Endothelial cell of umbilical vein (primary cell): ENCODE data around the gene RAI1. TPM values are rescaled to one million over a fixed set of nuclear protein-coding genes. Genes with fewer than 3 reads are reported as not detected.

ENCODE experiments used
- BruUV-seq: library from RNA; stranded (reverse); fragments of 400-500 nt; replicated peaks from 2 replicates; lab custom pipeline; 2021; lab: Mats Ljungman, UMichigan
- CTCF ChIA-PET: fragments of 300-600, 350-600 bp; sonication (Branson Sonifier 250); formaldehyde crosslinking; loops from one replicate; lab custom pipeline; 2021; ENCODE audit warnings: antibody characterized with exemption, inconsistent platforms; lab: Charles Lee
- POLR2A ChIA-PET: fragments of 300-600, 350-600 bp; sonication (Branson Sonifier 250); formaldehyde crosslinking; loops from one replicate; lab custom pipeline; 2021; ENCODE audit warnings: antibody characterized with exemption, inconsistent platforms; lab: Charles Lee
- DNase-seq: peaks from one replicate; pipeline ENCODE4 v3.0.0-alpha.2; 2011; ENCODE audit warnings: low read depth, low spot score
- FAIRE-seq: peaks from 2 replicates; lab custom pipeline; 2011; peaks lifted over from hg19 to GRCh38; lab: Jason Lieb, UNC
- H2AFZ ChIP-seq: 2 replicates; pipeline ENCODE4 v1.6.0; 2012; ENCODE audit warnings: low read depth, low read length, control low read depth, inconsistent platforms
- H3K27ac ChIP-seq: 2 replicates; pipeline ENCODE4 v1.5.1; 2011; ENCODE audit warnings: low read depth, mild to moderate bottlenecking, control low read depth, low read length, moderate library complexity; ENCODE audit not compliant: insufficient read depth
- H3K27me3 ChIP-seq, 2 experiments: 2 replicates each; pipeline versions ENCODE4 v1.6.0 to v1.6.1; 2011; ENCODE audit warnings: low read length in 2 of 2, mixed read lengths in 1 of 2; ENCODE audit not compliant: control insufficient read depth in 2 of 2, insufficient read depth in 2 of 2
- H3K36me3 ChIP-seq, 2 experiments: 2 replicates in 1 of 2; 3 replicates in 1 of 2; pipeline ENCODE4 v1.5.1; 2011; ENCODE audit warnings: low read length in 2 of 2, mild to moderate bottlenecking in 1 of 2, moderate library complexity in 1 of 2; ENCODE audit not compliant: control insufficient read depth in 2 of 2, insufficient read depth in 2 of 2; ENCODE audit errors: extremely low read depth in 1 of 2
- H3K4me1 ChIP-seq: 3 replicates; pipeline ENCODE4 v1.5.1; 2011; ENCODE audit warnings: mild to moderate bottlenecking, low read length; ENCODE audit not compliant: control insufficient read depth, insufficient read depth; ENCODE audit errors: extremely low read depth
- H3K4me2 ChIP-seq: 2 replicates; pipeline ENCODE4 v1.6.1; 2011; ENCODE audit warnings: low read length, control low read depth, mixed read lengths; ENCODE audit not compliant: insufficient read depth
- H3K4me3 ChIP-seq, 3 experiments: fragments of 200-600 bp in 1 of 3; sonication (generic), shearing (Covaris generic) in 1 of 3; replicated peaks in 1 of 3; 2 replicates each; pipeline ENCODE4 v1.5.1; 2011 to 2016; ENCODE audit warnings: control low read depth in 3 of 3, low read length in 3 of 3, mild to moderate bottlenecking in 2 of 3, inconsistent platforms in 1 of 3, low read depth in 1 of 3, moderate library complexity in 1 of 3; ENCODE audit not compliant: insufficient read depth in 1 of 3
- H3K79me2 ChIP-seq: 2 replicates; pipeline ENCODE4 v1.6.0; 2012; ENCODE audit warnings: low read length, inconsistent platforms; ENCODE audit not compliant: control insufficient read depth, insufficient read depth
- H3K9ac ChIP-seq: replicated peaks from 2 replicates; pipeline ENCODE3; 2011; ENCODE audit warnings: low read length, control low read depth; ENCODE audit not compliant: insufficient read depth; ENCODE audit errors: extremely low read depth
- H3K9me1 ChIP-seq: replicated peaks from 3 replicates; pipeline ENCODE4 v1.6.0; 2011; ENCODE audit warnings: mild to moderate bottlenecking, low read length; ENCODE audit not compliant: control insufficient read depth, insufficient read depth; ENCODE audit errors: extremely low read depth
- H3K9me3 ChIP-seq: replicated peaks from 2 replicates; pipeline ENCODE4 v1.5.1; 2012; ENCODE audit warnings: low read length, inconsistent platforms; ENCODE audit not compliant: control insufficient read depth, insufficient read depth
- H4K20me1 ChIP-seq: replicated peaks from 2 replicates; pipeline ENCODE3; 2011; ENCODE audit warnings: mild to moderate bottlenecking, low read length; ENCODE audit not compliant: control insufficient read depth, insufficient read depth; ENCODE audit errors: extremely low read depth
- CTCF ChIP-seq, 2 donors: IDR thresholded peaks; 1 replicate in 1 of 2; 2 replicates in 1 of 2; pipeline ENCODE4 v1.5.1; 2011; ENCODE audit warnings: low read length in 2 of 2, mild to moderate bottlenecking in 2 of 2, moderate library complexity in 2 of 2, control low read depth in 1 of 2, inconsistent platforms in 1 of 2, low read depth in 1 of 2; ENCODE audit not compliant: insufficient read depth in 1 of 2; ENCODE audit errors: extremely low read depth in 1 of 2
- EZH2 ChIP-seq: IDR thresholded peaks from 2 replicates; pipeline ENCODE4 v1.6.1; 2012; ENCODE audit warnings: borderline replicate concordance, low read depth, mild to moderate bottlenecking, moderate library complexity, low read length, inconsistent platforms; ENCODE audit not compliant: severe bottlenecking
- FOS ChIP-seq: IDR thresholded peaks from 2 replicates; pipeline ENCODE4 v1.6.1; 2011; ENCODE audit warnings: mild to moderate bottlenecking, low read length, moderate library complexity, borderline replicate concordance; ENCODE audit not compliant: insufficient read depth
- GATA2 ChIP-seq: IDR thresholded peaks from 2 replicates; pipeline ENCODE4 v1.7.0; 2011; ENCODE audit warnings: low read depth, mild to moderate bottlenecking, moderate library complexity, mixed read lengths, low read length; ENCODE audit not compliant: insufficient read length, insufficient read depth
- JUN ChIP-seq: IDR thresholded peaks from 2 replicates; pipeline ENCODE4 v1.6.1; 2011; ENCODE audit warnings: borderline replicate concordance, low read depth; ENCODE audit not compliant: insufficient read length, insufficient read depth
- MAX ChIP-seq: IDR thresholded peaks from 2 replicates; pipeline ENCODE4 v1.6.1; 2011; ENCODE audit not compliant: insufficient read depth, insufficient read length
- MYC ChIP-seq: IDR thresholded peaks from one replicate; pipeline ENCODE4 v1.6.1; 2011; ENCODE audit warnings: mild to moderate bottlenecking, low read depth, low read length
- POLR2A ChIP-seq: IDR thresholded peaks from 2 replicates; pipeline ENCODE4 v1.6.1; 2012; ENCODE audit warnings: low read depth, mild to moderate bottlenecking, control low read depth, low read length
- POLR2AphosphoS5 ChIP-seq: IDR thresholded peaks from 2 replicates; pipeline ENCODE4 v1.6.1; 2012; ENCODE audit warnings: low read depth, mild to moderate bottlenecking, control low read depth, low read length, moderate library complexity; ENCODE audit not compliant: insufficient read depth
- dilution Hi-C: fragments of 300-500 bp; cut with MboI; formaldehyde crosslinking; loops from one replicate; pipeline ENCODE4 v1.15.0; 2019; ENCODE audit warnings: low sequenced_read_pairs; ENCODE audit not compliant: extremely low pct_ligation_motif_present
- intact Hi-C: fragments of 100-400 bp; cut with micrococcal nuclease; formaldehyde crosslinking; loops from one replicate; pipeline ENCODE4 v1.10.0; 2022
- polyA plus RNA-seq, 4 experiments: library from polyadenylated mRNA; depleted of rRNA in 3 of 4; stranded (reverse) in 3 of 4; unstranded in 1 of 4; fragments of >200 nt; gene quantifications; 2 replicates each; pipeline versions ENCODE4 v1.2.1 to v1.2.3, GENCODE V29; 2011 to 2012; ENCODE audit warnings: missing spikeins in 1 of 4
- total RNA-seq: library from RNA; stranded (reverse); gene quantifications from 2 replicates; pipeline ENCODE4 v1.2.3, GENCODE V29; 2021

The RAI1 gene
- total and polyA plus RNA-seq, 2 donors (not counting 3 experiments of a cell fraction or from before 2014, with no cell fraction given), result 7.8 to 43.3 TPM

DNA sequence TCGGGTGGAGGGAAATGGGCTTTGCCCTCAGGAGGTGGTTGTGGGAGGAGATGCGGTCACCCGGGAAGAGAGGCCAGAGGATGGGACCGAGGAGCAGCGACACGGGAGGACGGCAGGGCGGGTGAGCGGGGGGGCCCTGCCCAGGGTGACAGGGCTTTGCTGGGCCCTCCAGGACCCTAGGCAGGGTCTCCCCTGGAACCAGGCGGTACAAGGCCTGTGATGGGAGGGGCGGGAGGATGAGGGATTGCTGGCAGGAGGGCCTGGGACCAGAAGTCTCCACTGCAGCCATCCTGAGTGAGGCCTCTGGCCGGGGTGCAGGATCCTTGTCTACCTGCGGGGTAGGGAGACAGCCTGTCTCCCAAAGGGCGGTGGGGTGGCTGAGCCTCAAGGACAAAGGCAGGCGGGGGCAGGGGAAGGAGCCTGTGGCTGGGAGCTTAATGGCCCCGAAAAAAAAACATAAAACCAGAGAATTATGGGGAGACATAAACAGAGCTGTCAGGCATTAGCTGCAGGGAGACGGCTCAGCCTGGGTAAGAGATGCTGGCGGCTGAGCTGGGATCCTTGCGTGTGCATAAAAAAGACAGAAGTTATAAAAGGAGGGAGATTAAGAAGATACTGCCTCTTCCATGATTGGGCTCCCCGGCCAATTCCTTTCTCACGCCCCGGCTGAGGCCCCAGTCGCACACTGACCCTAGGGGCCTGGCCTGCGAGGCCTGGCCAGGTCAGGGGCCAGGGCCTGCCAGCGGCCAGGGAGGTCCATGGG is 88.8 kb downstream of the RAI1 start:
- no peak for TF ChIP-seq POLR2AphosphoS5
- no peak for TF ChIP-seq MYC
- H3K4me1 ChIP-seq, result peaks cover 5% of the 10 kb centered on the region
- H4K20me1 ChIP-seq, result no peaks in the 10 kb centered on the region
- H3K79me2 ChIP-seq, result peaks cover 11% of the 10 kb centered on the region
- H3K27me3 ChIP-seq, result no peaks in the 10 kb centered on the region
- no peak overlapping the region for H2AFZ ChIP-seq
- BruUV-seq, result no TSS peak
- no peaks in the 10 kb centered on the region for H3K9me1 ChIP-seq
- ChIA-PET CTCF (no interaction called here), POLR2A (no interaction called here)
- FAIRE-seq, result no peak
- peaks cover 0 to 6% of the 10 kb centered on the region in 2 experiments for H3K36me3 ChIP-seq
- dilution Hi-C loops, result no loop called here
- no peak overlapping the region for H3K4me3 ChIP-seq
- H3K9ac ChIP-seq, result no peak overlapping the region
- no peak overlapping the region for H3K4me2 ChIP-seq
- intact Hi-C loops, result no loop called here
- DNase-seq, result no peak
- H3K27ac ChIP-seq, result no peak overlapping the region
- H3K9me3 ChIP-seq, result no peaks in the 10 kb centered on the region

GRCh38 chr17:17770632-17771044 is 89.4 kb downstream of the RAI1 start:
- DNase-seq (no peak), FAIRE-seq (no peak)
- no peak overlapping the region for H3K27ac ChIP-seq
- peaks cover 11% of the 10 kb centered on the region for H3K79me2 ChIP-seq
- H3K27me3 ChIP-seq, result no peaks in the 10 kb centered on the region
- no peaks in the 10 kb centered on the region for H3K9me3 ChIP-seq
- H2AFZ ChIP-seq, result no peak overlapping the region
- intact Hi-C loops (no loop called here), dilution Hi-C loops (no loop called here)
- H4K20me1 ChIP-seq, result no peaks in the 10 kb centered on the region
- no peak overlapping the region for H3K4me3 ChIP-seq
- peaks cover 0 to 3% of the 10 kb centered on the region in 2 experiments for H3K36me3 ChIP-seq
- no peak overlapping the region for H3K4me2 ChIP-seq
- no peak overlapping the region for H3K9ac ChIP-seq
- CTCF ChIA-PET, result no interaction called here
- no peaks in the 10 kb centered on the region for H3K9me1 ChIP-seq
- POLR2A ChIA-PET, result no interaction called here
- BruUV-seq, result no TSS peak
- TF ChIP-seq POLR2AphosphoS5, result no peak
- TF ChIP-seq CTCF (IDR thresholded peaks at IDR 0.05; ENCODE audit: extremely low read depth in 1 of 2, insufficient read depth in 1 of 2, low read depth in 1 of 2, low read length in 2 of 2), result no peak
- TF ChIP-seq GATA2, result no peak
- TF ChIP-seq EZH2, result no peak
- TF ChIP-seq JUN, result no peak
- no peak for TF ChIP-seq MYC
- TF ChIP-seq FOS, result no peak
- no peak for TF ChIP-seq POLR2A
- TF ChIP-seq MAX, result no peak
- H3K4me1 ChIP-seq, result peaks cover 5% of the 10 kb centered on the region
